Astrocyte (in vitro differentiated cells and primary cell): Measurements from ENCODE around the gene LRMDA. TPM values are rescaled to one million over a fixed set of nuclear protein-coding genes. Genes with fewer than 3 reads are reported as not detected.
A peak's percentile ranks its signal among the peaks of the same experiment; 100 is the strongest.

ENCODE experiments used
- DNase-seq: peaks from one replicate; pipeline ENCODE4 v3.0.0-alpha.2; 2010; ENCODE audit warnings: low read depth
- FAIRE-seq: peaks from 2 replicates; lab custom pipeline; 2011; peaks lifted over from hg19 to GRCh38; lab: Jason Lieb, UNC
- H2AFZ ChIP-seq: 2 replicates; pipeline ENCODE4 v1.6.0; 2012; ENCODE audit warnings: low read depth, low read length, inconsistent platforms
- H3K27ac ChIP-seq: 2 replicates; pipeline ENCODE4 v1.5.1; 2011; ENCODE audit warnings: low read depth, low read length, inconsistent platforms
- H3K27me3 ChIP-seq: 2 replicates; pipeline ENCODE4 v1.6.0; 2011; ENCODE audit warnings: low read length, inconsistent platforms; ENCODE audit not compliant: insufficient read depth
- H3K36me3 ChIP-seq: 2 replicates; pipeline ENCODE4 v1.5.1; 2011; ENCODE audit warnings: low read length, inconsistent platforms; ENCODE audit not compliant: insufficient read depth
- H3K4me1 ChIP-seq: 2 replicates; pipeline ENCODE4 v1.5.1; 2011; ENCODE audit warnings: low read length, inconsistent platforms; ENCODE audit not compliant: insufficient read depth
- H3K4me2 ChIP-seq: 2 replicates; pipeline ENCODE4 v1.6.0; 2012; ENCODE audit warnings: low read length, inconsistent platforms
- H3K4me3 ChIP-seq: 2 replicates; pipeline ENCODE4 v1.5.1; 2011; ENCODE audit warnings: low read depth, mild to moderate bottlenecking, low read length, inconsistent platforms; ENCODE audit not compliant: insufficient read depth
- H3K79me2 ChIP-seq: 2 replicates; pipeline ENCODE4 v1.6.0; 2012; ENCODE audit warnings: mild to moderate bottlenecking, low read length, inconsistent platforms; ENCODE audit not compliant: insufficient read depth
- H3K9ac ChIP-seq: 2 replicates; pipeline ENCODE4 v1.6.0; 2012; ENCODE audit warnings: mild to moderate bottlenecking, low read length, inconsistent platforms
- H3K9me3 ChIP-seq: 2 replicates; pipeline ENCODE4 v1.5.1; 2012; ENCODE audit warnings: low read depth, mild to moderate bottlenecking, low read length, inconsistent platforms; ENCODE audit not compliant: insufficient read depth
- H4K20me1 ChIP-seq: 2 replicates; pipeline ENCODE4 v1.6.0; 2012; ENCODE audit warnings: low read length, inconsistent platforms; ENCODE audit not compliant: insufficient read depth
- H3K27ac Mint-ChIP-seq: one replicate; pipeline ENCODE4 v1.8.0; 2021; ENCODE audit warnings: mild to moderate bottlenecking, mixed read lengths; ENCODE audit not compliant: unreplicated experiment
- H3K27me3 Mint-ChIP-seq: one replicate; pipeline ENCODE4 v1.8.0; 2021; ENCODE audit warnings: low read depth, mixed read lengths; ENCODE audit not compliant: unreplicated experiment
- H3K36me3 Mint-ChIP-seq: one replicate; pipeline ENCODE4 v1.8.0; 2021; ENCODE audit warnings: low read depth, mixed read lengths; ENCODE audit not compliant: unreplicated experiment
- H3K4me1 Mint-ChIP-seq: one replicate; pipeline ENCODE4 v1.8.0; 2021; ENCODE audit warnings: low read depth, mixed read lengths; ENCODE audit not compliant: unreplicated experiment
- H3K4me3 Mint-ChIP-seq: one replicate; pipeline ENCODE4 v1.8.0; 2021; ENCODE audit warnings: mild to moderate bottlenecking, moderate library complexity, mixed read lengths; ENCODE audit not compliant: unreplicated experiment
- H3K9me3 Mint-ChIP-seq: one replicate; pipeline ENCODE4 v1.8.0; 2021; ENCODE audit warnings: mild to moderate bottlenecking, mixed read lengths; ENCODE audit not compliant: unreplicated experiment
- CTCF ChIP-seq: IDR thresholded peaks from 2 replicates; pipeline ENCODE4 v1.5.1; 2011; ENCODE audit warnings: low read depth, mild to moderate bottlenecking, inconsistent platforms, low read length, moderate library complexity; ENCODE audit not compliant: insufficient read depth
- EZH2 ChIP-seq: IDR thresholded peaks from 2 replicates; pipeline ENCODE4 v1.6.1; 2012; ENCODE audit warnings: mild to moderate bottlenecking, low read length, inconsistent platforms; ENCODE audit not compliant: insufficient read depth
- total RNA-seq: library from RNA; stranded (reverse); gene quantifications from 2 replicates; pipeline ENCODE4 v1.2.1, GENCODE V29; 2021

The LRMDA gene
- total RNA-seq, 1 donor from 2014 or later = 2.7 TPM

GRCh38 chr10:76025124-76025477 lies 593.7 kb downstream of the LRMDA start:
- Mint-ChIP-seq H3K9me3 (peaks cover 4% of the 10 kb centered on the region), H3K36me3 (no peaks in the 10 kb centered on the region), H3K27me3 (peaks cover 7% of the 10 kb centered on the region), H3K4me3 (no peak overlapping the region), H3K4me1 (no peaks in the 10 kb centered on the region), H3K27ac (no peak overlapping the region)
- no peak overlapping the region for H3K4me2 ChIP-seq
- no peak overlapping the region for H3K27ac ChIP-seq
- H3K79me2 ChIP-seq = no peaks in the 10 kb centered on the region
- no peaks in the 10 kb centered on the region for H3K9me3 ChIP-seq
- no peak overlapping the region for H3K4me3 ChIP-seq
- H3K9ac ChIP-seq = no peak overlapping the region
- DNase-seq = no peak
- no peak for FAIRE-seq
- peaks cover 3% of the 10 kb centered on the region for H3K27me3 ChIP-seq
- no peak overlapping the region for H2AFZ ChIP-seq
- H3K36me3 ChIP-seq = no peaks in the 10 kb centered on the region
- TF ChIP-seq EZH2 (no peak), CTCF (no peak)
- H4K20me1 ChIP-seq = no peaks in the 10 kb centered on the region
- H3K4me1 ChIP-seq = no peaks in the 10 kb centered on the region

GRCh38 chr10:76026176-76026771 lies 594.9 kb downstream of the LRMDA start:
- Mint-ChIP-seq H3K27me3 (peaks cover 9% of the 10 kb centered on the region), H3K4me3 (no peak overlapping the region), H3K9me3 (peaks cover 4% of the 10 kb centered on the region), H3K4me1 (no peaks in the 10 kb centered on the region), H3K27ac (peak overlapping the region; percentile 62), H3K36me3 (no peaks in the 10 kb centered on the region)
- TF ChIP-seq EZH2 (no peak), CTCF (no peak)
- no peak overlapping the region for H3K27ac ChIP-seq
- no peak for DNase-seq
- no peaks in the 10 kb centered on the region for H3K36me3 ChIP-seq
- no peak for FAIRE-seq
- H3K9ac ChIP-seq = no peak overlapping the region
- peaks cover 3% of the 10 kb centered on the region for H3K27me3 ChIP-seq
- no peaks in the 10 kb centered on the region for H3K4me1 ChIP-seq
- H3K79me2 ChIP-seq = no peaks in the 10 kb centered on the region
- H3K9me3 ChIP-seq = no peaks in the 10 kb centered on the region
- no peak overlapping the region for H3K4me2 ChIP-seq
- H3K4me3 ChIP-seq = no peak overlapping the region
- H2AFZ ChIP-seq = no peak overlapping the region
- no peaks in the 10 kb centered on the region for H4K20me1 ChIP-seq

GRCh38 chr10:76026905-76027304 lies 595.5 kb downstream of the LRMDA start:
- H3K9me3 Mint-ChIP-seq = peaks cover 4% of the 10 kb centered on the region
- Histone ChIP-seq H3K36me3 (no peaks in the 10 kb centered on the region), H3K27ac (no peak overlapping the region), H3K4me1 (no peaks in the 10 kb centered on the region), H3K9me3 (no peaks in the 10 kb centered on the region), H3K4me3 (no peak overlapping the region), H4K20me1 (no peaks in the 10 kb centered on the region), H3K4me2 (no peak overlapping the region), H3K27me3 (peaks cover 3% of the 10 kb centered on the region), H3K79me2 (no peaks in the 10 kb centered on the region), H3K9ac (no peak overlapping the region), H2AFZ (no peak overlapping the region)
- peaks cover 14% of the 10 kb centered on the region for H3K27me3 Mint-ChIP-seq
- no peak overlapping the region for H3K4me3 Mint-ChIP-seq
- DNase-seq (no peak), FAIRE-seq (no peak)
- no peaks in the 10 kb centered on the region for H3K4me1 Mint-ChIP-seq
- TF ChIP-seq CTCF = no peak
- TF ChIP-seq EZH2 = no peak
- no peaks in the 10 kb centered on the region for H3K36me3 Mint-ChIP-seq
- H3K27ac Mint-ChIP-seq = no peak overlapping the region
